T-helper 1 cell treated with Interleukin-12 subunit alpha and Interleukin-12 subunit beta and Interleukin-4 antibody, amounts not matched to agents 30 μg/mL and 1 μg/mL, for 36 hours (primary cell): ENCODE data around the gene CYP2A6.
"Not testable (repeated sequence)": the region's sequence is repeated elsewhere in the genome, so short reads cannot be mapped to it uniquely, and the experiment has no call there.

Experiments
- H3K27ac Mint-ChIP-seq: one replicate; pipeline ENCODE4 v1.8.0; 2021; ENCODE audit warnings: mild to moderate bottlenecking, mixed read lengths
- H3K27me3 Mint-ChIP-seq: one replicate; pipeline ENCODE4 v1.8.0; 2021; ENCODE audit warnings: low read depth, mixed read lengths
- H3K36me3 Mint-ChIP-seq: one replicate; pipeline ENCODE4 v1.8.0; 2021; ENCODE audit warnings: low read depth, mixed read lengths
- H3K4me1 Mint-ChIP-seq: one replicate; pipeline ENCODE4 v1.8.0; 2021; ENCODE audit warnings: low read depth, mixed read lengths
- H3K4me3 Mint-ChIP-seq: one replicate; pipeline ENCODE4 v1.8.0; 2021; ENCODE audit warnings: mild to moderate bottlenecking, moderate library complexity, mixed read lengths
- H3K9me3 Mint-ChIP-seq: one replicate; pipeline ENCODE4 v1.8.0; 2021; ENCODE audit warnings: mixed read lengths

Gene CYP2A6

DNA sequence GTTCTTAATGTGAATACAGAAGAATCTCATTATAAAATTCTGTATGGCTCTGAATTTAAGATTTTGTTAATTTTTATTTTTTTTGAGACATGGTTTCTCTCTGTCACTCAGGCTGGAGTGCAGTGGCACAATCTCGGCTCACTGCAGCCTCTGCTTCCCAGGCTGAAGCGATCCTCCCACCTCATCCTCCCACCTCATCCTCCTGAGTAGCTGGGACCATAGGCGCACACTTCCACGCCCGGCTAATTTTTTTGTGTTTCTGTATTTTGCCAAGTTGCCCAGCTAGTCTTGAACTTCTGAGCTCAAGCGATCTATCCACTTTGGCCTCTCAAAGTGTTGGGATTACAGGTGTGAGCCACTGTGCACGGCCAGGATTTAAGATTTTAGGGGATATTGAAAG is 17.5 kb upstream of the CYP2A6 start:
- no peaks in the 10 kb centered on the region for H3K9me3 Mint-ChIP-seq
- H3K4me1 Mint-ChIP-seq, result no peaks in the 10 kb centered on the region
- H3K4me3 Mint-ChIP-seq, result no peak overlapping the region
- H3K27me3 Mint-ChIP-seq, result peaks cover 47% of the 10 kb centered on the region
- no peaks in the 10 kb centered on the region for H3K36me3 Mint-ChIP-seq
- no peak overlapping the region for H3K27ac Mint-ChIP-seq

- H3K27me3 Mint-ChIP-seq, result peaks cover 23% of the 10 kb centered on the region
- not testable (repeated sequence) for H3K4me1 Mint-ChIP-seq, H3K4me3 Mint-ChIP-seq, H3K27ac Mint-ChIP-seq, H3K36me3 Mint-ChIP-seq, H3K9me3 Mint-ChIP-seq
Measured at GRCh38 chr19:40864739-40865496, 14.7 kb upstream of the CYP2A6 start.

- Mint-ChIP-seq H3K36me3 (no peaks in the 10 kb centered on the region), H3K4me1 (no peaks in the 10 kb centered on the region), H3K27me3 (peaks cover 12% of the 10 kb centered on the region), H3K4me3 (no peak overlapping the region), H3K27ac (no peak overlapping the region), H3K9me3 (no peaks in the 10 kb centered on the region)
Measured at GRCh38 chr19:40862785-40863184, 12.5 kb upstream of the CYP2A6 start.

GRCh38 chr19:40862333-40862732 is 12.1 kb upstream of the CYP2A6 start:
- Mint-ChIP-seq H3K36me3 (no peaks in the 10 kb centered on the region), H3K27ac (no peak overlapping the region), H3K27me3 (peaks cover 9% of the 10 kb centered on the region), H3K9me3 (no peaks in the 10 kb centered on the region), H3K4me1 (no peaks in the 10 kb centered on the region), H3K4me3 (no peak overlapping the region)

DNA sequence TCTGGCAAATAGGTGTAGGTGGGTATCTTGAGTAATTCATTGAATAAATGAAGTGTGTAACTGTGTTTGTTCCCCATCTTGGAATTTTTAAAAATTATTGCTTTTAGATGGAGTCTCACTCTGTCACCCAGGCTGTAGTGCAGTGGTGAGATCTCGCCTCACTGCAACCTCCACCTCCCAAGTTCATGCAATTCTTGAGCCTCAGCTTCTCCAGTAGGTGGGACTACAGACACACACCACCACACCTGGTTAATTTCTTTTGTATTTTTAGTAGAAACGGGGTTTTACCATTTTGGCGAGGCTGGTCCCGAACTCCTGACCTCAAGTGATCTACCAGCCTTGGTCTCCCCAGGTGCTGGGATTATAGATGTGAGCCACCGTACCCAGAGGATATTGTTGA is 7.9 kb upstream of the CYP2A6 start:
- H3K27me3 Mint-ChIP-seq, result peaks cover 12% of the 10 kb centered on the region
- H3K4me1 Mint-ChIP-seq, result no peaks in the 10 kb centered on the region
- H3K36me3 Mint-ChIP-seq, result no peaks in the 10 kb centered on the region
- no peak overlapping the region for H3K4me3 Mint-ChIP-seq
- no peak overlapping the region for H3K27ac Mint-ChIP-seq
- H3K9me3 Mint-ChIP-seq, result no peaks in the 10 kb centered on the region

DNA sequence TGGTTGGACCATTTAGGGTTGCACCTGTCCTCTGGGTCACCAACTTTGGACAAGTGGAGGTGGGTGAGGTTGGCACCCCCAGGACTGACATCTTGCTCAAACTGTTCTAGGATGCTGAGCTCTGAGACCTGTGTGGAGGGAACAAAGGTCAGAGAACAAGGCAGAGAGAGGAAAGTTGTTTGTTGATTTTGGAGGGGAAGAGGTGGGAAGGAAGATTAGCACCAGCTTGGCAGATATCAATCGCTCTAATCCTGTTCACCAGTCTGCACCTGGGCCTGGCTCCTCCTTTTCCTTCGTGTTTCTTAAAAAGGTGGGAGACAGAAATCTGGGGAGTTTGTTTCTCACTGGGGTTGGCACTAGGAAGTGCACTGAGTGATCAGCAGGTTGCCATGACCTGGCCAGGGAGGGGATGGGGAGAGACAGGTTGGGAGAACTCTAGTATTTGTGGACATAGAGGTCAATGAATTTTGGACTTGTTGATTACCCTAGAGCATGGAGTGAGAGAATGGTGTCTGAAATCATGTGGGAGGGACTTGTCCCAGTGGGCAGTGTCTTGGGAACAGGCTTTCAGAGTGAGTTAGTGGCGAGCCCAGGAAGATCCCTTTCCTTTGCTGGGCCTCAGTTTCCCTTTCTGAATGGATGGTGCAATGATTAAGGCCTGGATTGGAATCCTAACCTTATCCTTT is 2.4 kb upstream of the CYP2A6 start:
- not testable (repeated sequence) for H3K27ac Mint-ChIP-seq, H3K4me1 Mint-ChIP-seq

DNA sequence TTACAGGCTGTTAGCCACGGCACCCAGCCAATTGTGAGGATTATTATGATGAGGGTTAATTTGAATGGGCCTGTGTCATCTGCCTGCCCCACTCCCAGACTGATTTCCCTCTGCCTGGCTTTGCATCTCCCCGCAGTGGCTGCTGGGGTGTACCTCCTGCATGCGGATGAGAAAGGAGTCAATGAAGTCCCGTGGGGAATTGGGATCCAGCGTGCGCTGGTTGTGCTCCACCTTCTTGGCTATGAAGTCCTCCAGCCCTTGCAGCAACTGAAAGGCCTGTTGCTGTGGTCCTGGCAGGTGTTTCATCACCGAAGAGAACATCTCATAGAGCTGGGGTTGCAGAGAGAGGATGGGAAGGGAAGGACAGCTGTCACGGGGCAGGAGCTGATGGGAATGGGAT is 3.5 kb downstream of the CYP2A6 start:
- H3K36me3 Mint-ChIP-seq, H3K4me3 Mint-ChIP-seq, H3K27ac Mint-ChIP-seq, H3K9me3 Mint-ChIP-seq: not testable (repeated sequence)
- peaks cover 27% of the 10 kb centered on the region for H3K4me1 Mint-ChIP-seq
- peaks cover 45% of the 10 kb centered on the region for H3K27me3 Mint-ChIP-seq

More for the DNA sequence above, 2.4 kb upstream of the CYP2A6 start:
- H3K27me3 Mint-ChIP-seq, result peaks cover 49% of the 10 kb centered on the region
- not testable (repeated sequence) for H3K36me3 Mint-ChIP-seq, H3K9me3 Mint-ChIP-seq, H3K4me3 Mint-ChIP-seq

GRCh38 chr19:40843653-40844052 is 6.6 kb downstream of the CYP2A6 start:
- Mint-ChIP-seq H3K27ac (peak overlapping the region; percentile 36), H3K4me1 (peaks cover 20% of the 10 kb centered on the region), H3K4me3 (peak overlapping the region; percentile 62), H3K27me3 (peaks cover 35% of the 10 kb centered on the region)
- not testable (repeated sequence) for H3K9me3 Mint-ChIP-seq, H3K36me3 Mint-ChIP-seq

DNA sequence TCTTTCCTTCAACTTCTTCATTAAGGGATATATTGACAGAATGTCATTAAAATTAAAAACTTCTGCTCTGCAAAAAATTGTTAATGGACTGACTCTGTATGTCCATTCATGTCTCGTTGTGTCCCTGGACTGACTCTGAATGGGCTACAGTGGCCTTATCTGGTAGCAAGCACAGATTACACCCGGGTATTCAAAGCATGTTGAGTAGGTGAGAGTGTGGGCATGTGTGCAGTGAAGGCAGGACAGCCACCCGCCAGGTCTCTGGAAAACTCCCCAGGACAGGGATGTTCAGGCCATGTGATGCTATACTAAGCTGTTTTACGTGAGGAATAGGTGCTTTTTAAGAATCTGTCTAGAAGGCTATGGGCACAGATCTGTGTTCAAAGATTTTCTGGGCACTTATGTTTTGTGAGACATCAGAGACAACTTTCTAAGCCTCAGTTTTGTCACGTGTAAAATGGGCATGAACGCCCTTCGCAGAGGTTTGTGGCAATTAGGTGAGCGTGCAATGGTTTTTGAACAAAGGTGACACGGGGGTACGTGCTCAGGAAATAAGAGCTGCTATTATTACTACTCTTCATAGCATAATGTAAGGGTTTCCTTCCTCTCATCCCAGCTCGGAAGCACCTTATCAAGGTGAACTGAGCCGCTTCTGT is 7.1 kb downstream of the CYP2A6 start:
- Mint-ChIP-seq H3K27me3 (peaks cover 37% of the 10 kb centered on the region), H3K4me1 (peaks cover 20% of the 10 kb centered on the region), H3K4me3 (peak overlapping the region; percentile 62), H3K27ac (peak overlapping the region; percentile 36)
- not testable (repeated sequence) for H3K36me3 Mint-ChIP-seq, H3K9me3 Mint-ChIP-seq

- Mint-ChIP-seq H3K4me1 (peaks cover 20% of the 10 kb centered on the region), H3K27me3 (peaks cover 27% of the 10 kb centered on the region)
- not testable (repeated sequence) for H3K27ac Mint-ChIP-seq, H3K9me3 Mint-ChIP-seq, H3K4me3 Mint-ChIP-seq, H3K36me3 Mint-ChIP-seq
Measured at GRCh38 chr19:40842012-40842411, 8.2 kb downstream of the CYP2A6 start.

DNA sequence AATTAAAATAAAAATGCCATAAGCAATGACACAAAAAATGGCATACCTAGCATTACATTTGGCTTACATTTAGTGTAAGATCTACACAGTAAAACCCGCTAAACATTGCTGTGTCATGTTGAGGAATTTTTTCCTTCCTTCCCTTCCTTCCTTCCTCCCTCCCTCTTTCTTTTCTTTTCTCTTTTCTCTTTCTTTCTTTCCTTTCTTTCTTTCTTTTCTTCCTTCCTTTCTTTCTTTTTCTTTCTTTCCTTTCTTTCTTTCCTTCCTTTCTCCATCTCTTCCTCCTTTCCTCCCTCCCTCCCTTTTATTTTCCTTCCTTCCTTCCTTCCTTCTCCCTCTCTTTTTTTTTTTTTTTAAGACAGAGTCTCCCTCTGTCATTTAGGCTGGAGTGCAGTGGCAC is 11.8 kb downstream of the CYP2A6 start:
- not testable (repeated sequence) for H3K4me1 Mint-ChIP-seq, H3K9me3 Mint-ChIP-seq, H3K4me3 Mint-ChIP-seq, H3K36me3 Mint-ChIP-seq, H3K27ac Mint-ChIP-seq
- H3K27me3 Mint-ChIP-seq, result peaks cover 22% of the 10 kb centered on the region

- H3K4me1 Mint-ChIP-seq, result peaks cover 5% of the 10 kb centered on the region
- H3K9me3 Mint-ChIP-seq, result no peaks in the 10 kb centered on the region
- H3K4me3 Mint-ChIP-seq, result no peak overlapping the region
- no peaks in the 10 kb centered on the region for H3K36me3 Mint-ChIP-seq
- peaks cover 22% of the 10 kb centered on the region for H3K27me3 Mint-ChIP-seq
- no peak overlapping the region for H3K27ac Mint-ChIP-seq
Measured at GRCh38 chr19:40836754-40837429, 13.4 kb downstream of the CYP2A6 start.

DNA sequence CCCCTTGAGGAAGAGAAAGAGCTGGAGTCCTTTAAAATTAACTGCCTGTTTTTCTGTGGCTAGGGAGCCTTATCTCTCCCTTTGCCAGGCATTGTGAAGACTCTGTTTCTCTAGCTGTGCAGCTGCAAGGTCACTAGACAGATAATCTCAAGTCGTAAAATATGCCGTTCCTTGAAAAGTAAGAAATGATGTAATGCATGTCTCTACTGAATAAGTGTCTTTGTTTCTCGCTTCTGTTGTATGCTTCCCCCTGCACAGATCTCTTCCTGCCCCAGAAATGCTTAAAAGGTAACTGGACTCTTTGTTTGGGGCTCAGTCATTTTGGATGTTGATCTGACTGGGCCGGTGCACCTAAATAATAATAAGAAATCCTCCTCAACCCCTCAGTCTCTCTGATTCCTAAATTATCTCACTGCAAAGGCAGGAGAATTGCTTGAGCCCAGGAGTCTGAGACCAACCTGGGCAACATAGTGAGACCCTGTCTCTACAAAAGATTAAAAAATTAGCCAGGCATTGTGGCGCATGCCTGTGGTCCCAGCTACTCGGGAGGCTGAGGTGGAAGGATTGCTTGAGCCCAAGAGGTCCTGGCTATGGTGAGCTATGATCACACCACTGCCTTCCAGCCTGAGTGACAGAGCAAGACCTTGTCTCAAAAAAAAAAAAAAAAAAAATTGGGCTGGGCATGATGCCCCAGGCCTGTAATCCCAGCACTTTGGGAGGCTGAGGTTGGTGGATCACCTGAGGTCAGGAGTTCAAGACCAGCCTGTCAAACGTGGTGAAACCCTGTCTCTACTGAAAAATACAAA is 16.3 kb downstream of the CYP2A6 start:
- H3K4me1 Mint-ChIP-seq, H3K4me3 Mint-ChIP-seq, H3K27me3 Mint-ChIP-seq, H3K9me3 Mint-ChIP-seq, H3K27ac Mint-ChIP-seq, H3K36me3 Mint-ChIP-seq: not testable (repeated sequence)

- not testable (repeated sequence) for H3K4me3 Mint-ChIP-seq, H3K27me3 Mint-ChIP-seq, H3K27ac Mint-ChIP-seq, H3K36me3 Mint-ChIP-seq, H3K4me1 Mint-ChIP-seq, H3K9me3 Mint-ChIP-seq
Measured at GRCh38 chr19:40832431-40832790, 17.8 kb downstream of the CYP2A6 start.
